Hematopoietic multipotent progenitor cell treated with erythropoietin and hydrocortisone succinate and interleukin-3 and kit ligand, for 6 days (in vitro differentiated cells): ENCODE measurements around the gene TFDP1.
"Not testable (repeated sequence)": the region's sequence is repeated elsewhere in the genome, so short reads cannot be mapped to it uniquely, and the experiment has no call there.

Experiments
- DNase-seq: peaks from one replicate; pipeline ENCODE4 v3.0.0-alpha.2; 2015

Gene TFDP1

DNA sequence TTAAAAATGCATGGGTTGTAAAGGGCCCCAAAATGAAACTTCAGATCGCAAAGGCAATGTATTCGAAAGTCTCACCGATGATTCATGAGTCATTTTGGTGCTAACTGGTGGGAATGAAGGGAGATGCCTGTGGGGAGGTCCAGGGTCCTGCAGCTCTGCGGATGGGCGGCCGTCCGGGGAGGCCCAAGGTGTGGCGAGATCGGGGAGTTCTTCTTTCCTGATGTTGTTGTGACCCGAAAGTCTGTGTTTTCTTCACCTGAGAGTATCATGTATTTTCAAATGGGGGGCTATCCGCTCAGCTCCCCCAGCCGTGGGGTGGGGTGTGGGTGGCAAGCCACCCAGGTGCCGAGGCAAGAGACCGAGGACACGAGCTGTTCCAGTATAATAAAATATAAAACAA lies 36.5 kb downstream of the TFDP1 start:
- no peak for DNase-seq

DNA sequence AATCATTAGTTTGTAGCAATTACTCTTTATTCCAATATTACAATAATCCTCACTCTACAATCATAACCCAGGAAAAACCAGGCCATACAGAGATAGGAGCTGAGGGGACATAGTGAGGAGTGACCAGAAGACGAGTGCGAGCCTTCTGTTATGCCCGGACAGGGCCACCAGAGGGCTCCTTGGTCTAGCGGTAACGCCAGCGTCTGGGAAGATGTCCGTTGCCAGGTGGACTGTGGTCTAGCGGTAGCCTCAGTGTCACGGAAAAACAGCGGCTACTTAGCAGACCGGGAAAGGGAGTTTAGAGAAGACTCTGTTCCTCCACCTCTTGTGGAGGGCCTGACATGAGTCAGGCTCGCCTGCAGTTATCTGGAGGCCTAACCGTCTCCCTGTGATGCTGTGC lies 36.9 kb downstream of the TFDP1 start:
- DNase-seq = not testable (repeated sequence)

DNA sequence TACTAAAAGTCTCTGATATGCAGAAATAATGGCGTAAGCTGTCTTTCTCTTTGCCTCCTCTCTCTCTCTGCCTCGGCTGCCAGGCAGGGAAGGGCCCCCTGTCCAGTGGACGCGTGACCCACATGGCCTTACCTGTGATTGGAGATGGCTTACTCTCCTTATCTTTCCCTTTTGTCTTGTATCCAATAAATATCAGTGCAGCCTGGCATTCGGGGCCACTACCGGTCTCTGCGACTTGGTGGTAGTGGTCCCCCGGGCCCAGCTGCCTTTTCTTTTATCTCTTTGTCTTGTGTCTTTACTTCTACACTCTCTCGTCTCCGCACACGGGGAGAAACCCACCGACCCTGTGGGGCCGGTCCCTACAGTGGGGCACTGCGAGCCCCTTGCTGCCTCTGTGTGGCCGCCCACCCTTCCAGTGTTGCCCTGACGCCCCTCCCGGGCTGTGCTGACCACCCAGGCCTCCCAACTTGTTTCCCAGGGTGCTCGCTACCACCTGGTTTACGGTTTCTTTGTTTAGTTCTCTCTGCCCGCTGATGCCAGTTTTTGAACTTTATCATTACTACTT lies 37.5 kb downstream of the TFDP1 start:
- DNase-seq = not testable (repeated sequence)

- no peak for DNase-seq
Measured at GRCh38 chr13:113622791-113623490, 38.4 kb downstream of the TFDP1 start.

- DNase-seq = peak; percentile 33
Measured at GRCh38 chr13:113623491-113624234, 39.1 kb downstream of the TFDP1 start.

DNA sequence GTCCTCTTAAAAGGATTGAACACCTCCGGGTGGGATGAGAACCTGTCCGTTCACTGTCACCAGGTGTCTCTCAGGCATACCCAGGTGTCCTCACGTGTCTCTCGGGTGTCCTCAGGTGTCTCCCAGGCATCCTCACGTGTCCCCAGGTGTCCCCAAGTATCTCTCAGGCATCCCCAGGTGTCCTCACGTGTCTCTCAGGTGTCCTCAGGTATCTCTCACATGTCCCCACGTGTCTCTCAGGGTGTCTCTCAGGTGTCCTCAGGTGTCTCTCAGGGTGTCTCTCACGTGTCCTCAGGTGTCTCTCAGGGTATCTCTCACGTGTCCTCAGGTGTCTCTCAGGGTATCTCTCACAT lies 39.7 kb downstream of the TFDP1 start:
- no peak for DNase-seq

- DNase-seq = not testable (repeated sequence)
Measured at GRCh38 chr13:113624640-113625304, 40.2 kb downstream of the TFDP1 start.

DNA sequence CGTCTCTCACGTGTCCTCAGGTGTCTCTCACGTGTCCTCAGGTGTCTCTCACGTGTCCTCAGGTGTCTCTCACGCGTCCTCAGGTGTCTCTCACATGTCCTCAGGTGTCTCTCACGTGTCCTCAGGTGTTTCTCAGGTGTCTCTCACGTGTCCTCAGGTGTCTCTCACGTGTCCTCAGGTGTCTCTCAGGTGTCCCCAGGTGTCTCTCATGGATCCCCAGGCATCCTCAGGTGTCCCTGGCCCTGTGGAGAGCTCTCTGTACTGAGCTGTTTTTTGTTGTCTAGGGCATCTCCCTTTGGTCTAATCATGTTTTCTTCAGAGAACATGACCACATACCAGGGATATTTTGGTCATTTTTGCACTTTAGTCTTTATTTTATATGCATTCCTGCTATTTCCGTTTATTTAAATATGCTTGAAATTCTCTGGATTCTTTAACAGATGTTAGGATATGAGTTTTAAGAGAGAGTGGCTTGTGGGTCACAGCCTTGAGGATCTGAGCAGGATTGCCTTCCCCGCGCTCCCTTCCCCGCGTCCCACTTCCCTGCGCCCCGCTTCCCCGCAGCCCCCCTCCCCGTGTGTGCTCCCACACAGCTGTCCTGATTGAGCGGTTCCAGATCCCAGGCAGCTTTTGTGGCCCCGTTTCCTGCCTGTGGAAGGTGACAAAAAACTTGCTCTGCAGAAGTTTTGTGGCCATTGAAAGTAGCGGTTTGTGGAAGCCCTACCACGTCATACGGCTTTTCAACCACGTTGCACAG lies 41.6 kb downstream of the TFDP1 start:
- no peak for DNase-seq

DNA sequence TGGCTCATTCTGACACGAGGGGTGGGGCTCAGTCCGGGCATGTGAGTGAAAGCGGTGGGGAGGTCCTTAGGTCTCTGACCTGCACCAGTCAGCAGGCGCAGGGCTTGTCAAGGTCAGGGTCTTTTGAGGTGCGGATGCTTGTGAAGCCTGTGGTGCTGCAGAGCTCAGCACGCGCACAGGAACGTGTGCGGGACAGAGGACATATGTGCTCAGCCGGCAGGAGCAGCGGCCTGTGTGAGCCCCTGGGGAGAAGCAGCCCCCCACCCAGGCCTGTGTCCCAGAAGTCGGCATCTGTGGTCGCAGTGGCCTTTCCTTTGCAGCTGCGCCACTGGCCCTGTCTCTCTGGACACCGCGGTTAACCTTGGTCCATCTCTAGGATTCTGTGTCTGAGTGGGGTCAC lies 42.6 kb downstream of the TFDP1 start:
- no peak for DNase-seq

DNA sequence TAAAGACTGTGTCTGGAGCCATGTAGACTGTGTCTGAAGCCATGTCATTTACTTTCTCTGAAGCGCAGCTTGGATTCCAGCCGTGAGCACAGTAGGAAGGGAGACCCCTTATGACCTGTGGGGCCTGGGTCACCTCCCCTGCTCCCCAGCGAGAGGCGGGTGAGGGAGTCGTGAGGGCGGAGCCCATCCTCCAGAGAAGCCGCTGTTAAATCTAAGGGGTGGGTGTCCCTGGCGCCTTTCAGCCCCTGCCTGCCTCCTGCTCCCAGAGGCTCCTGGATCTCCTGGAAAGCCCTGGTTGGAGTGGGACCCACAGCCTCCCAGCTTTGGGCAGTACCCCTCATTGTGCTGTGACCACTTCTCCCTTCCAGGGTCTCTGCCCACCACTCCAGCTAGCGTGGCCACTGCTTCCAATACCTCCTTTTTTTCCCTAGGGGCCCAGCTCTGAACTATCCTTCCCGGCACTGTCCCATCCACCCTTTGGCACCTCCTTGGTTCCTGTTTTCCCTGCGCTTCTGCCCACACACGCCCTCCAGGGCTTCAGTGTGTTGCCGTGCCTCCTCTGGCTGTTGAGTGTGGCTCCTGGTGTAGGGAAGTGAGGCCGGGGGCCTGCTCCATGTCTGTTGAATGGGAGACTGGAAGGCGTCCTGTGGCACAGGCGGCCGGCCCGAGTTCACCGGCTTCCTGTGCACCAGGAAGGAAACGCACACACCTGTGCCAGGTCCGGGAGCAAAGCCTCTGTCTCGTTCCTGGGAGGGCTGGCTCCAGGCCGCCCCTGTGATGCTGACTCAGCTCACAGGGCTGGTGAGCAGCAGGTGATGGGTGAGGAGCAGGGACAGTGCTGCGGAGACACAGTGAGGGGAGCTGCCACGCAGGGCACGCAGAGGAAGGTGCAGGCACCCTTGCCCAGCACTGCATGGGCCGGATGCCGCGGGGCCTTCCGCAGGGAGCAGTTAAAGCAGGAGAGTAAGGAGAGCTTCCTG lies 44.0 kb downstream of the TFDP1 start:
- no peak for DNase-seq

GRCh38 chr13:113629866-113630265 lies 45.3 kb downstream of the TFDP1 start:
- DNase-seq = no peak

- DNase-seq = no peak
Measured at GRCh38 chr13:113630296-113630695, 45.7 kb downstream of the TFDP1 start.

GRCh38 chr13:113630804-113631203 lies 46.3 kb downstream of the TFDP1 start:
- DNase-seq = no peak

DNA sequence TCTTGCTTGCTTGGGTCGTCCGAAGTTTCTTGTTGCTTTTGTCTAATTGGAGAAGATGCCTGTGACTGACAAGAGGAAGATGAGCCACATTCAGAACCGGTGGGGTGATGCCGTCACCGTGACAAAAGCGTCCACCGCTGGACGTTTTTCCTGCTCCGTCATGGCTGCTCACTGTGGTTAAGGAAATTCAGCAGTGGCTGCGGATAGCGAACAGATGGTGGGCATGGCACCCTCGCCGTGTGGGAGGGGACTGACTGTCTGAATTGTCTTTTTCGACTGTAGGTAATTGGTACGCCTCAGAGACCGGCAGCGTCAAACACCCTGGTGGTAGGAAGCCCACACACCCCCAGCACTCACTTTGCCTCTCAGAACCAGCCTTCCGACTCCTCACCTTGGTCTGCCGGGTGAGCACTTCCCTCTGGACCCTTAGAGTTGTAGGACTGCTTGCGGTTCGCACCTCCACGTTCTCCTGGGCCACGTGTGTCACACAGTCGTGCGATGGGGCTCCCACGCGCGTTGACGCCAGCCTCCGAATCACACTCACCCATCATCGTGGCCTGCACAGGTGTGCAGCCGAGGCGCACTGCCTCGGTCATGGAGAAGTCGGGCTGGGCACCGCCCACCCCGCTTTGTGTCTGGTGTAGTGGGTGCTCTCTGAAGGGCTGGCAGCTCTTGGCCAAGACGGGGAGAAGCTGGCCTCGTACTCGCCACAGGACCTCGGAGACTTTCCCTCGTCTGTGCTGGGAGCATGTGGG lies 47.0 kb downstream of the TFDP1 start:
- no peak for DNase-seq

GRCh38 chr13:113632706-113633484 lies 48.3 kb downstream of the TFDP1 start:
- no peak for DNase-seq

- DNase-seq = no peak
Measured at GRCh38 chr13:113633485-113633873, 48.9 kb downstream of the TFDP1 start.

GRCh38 chr13:113634279-113635047 lies 49.9 kb downstream of the TFDP1 start:
- no peak for DNase-seq

DNA sequence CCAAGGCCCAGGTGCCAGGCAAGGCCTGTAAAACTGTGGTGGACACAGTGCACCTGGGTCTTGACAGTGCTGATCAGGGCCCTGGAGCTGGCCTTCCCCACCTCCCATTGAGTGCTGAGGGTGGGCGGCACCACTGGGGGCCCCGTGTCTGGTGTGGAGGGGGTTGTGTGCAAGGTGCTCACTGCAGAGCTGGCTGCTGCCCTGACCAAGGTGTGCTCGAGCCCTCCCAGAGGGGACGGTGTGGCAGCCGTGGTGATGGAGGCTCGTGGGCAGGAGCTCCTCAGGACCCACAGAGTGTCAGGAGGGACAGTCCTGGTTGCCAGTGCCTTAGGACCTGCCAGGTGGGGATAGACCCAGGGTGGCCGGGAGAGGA lies 50.5 kb downstream of the TFDP1 start:
- no peak for DNase-seq

- DNase-seq = no peak
Measured at GRCh38 chr13:113635709-113636108, 51.2 kb downstream of the TFDP1 start.
